ENCODE measurements around the gene OR5H1. TPM values are rescaled to one million over a fixed set of nuclear protein-coding genes. Genes with fewer than 3 reads are reported as not detected.
"Not testable (repeated sequence)": the region's sequence is repeated elsewhere in the genome, so short reads cannot be mapped to it uniquely, and the experiment has no call there.

Gene OR5H1
- total RNA-seq, 2 donors from 2014 or later: not detected

DNA sequence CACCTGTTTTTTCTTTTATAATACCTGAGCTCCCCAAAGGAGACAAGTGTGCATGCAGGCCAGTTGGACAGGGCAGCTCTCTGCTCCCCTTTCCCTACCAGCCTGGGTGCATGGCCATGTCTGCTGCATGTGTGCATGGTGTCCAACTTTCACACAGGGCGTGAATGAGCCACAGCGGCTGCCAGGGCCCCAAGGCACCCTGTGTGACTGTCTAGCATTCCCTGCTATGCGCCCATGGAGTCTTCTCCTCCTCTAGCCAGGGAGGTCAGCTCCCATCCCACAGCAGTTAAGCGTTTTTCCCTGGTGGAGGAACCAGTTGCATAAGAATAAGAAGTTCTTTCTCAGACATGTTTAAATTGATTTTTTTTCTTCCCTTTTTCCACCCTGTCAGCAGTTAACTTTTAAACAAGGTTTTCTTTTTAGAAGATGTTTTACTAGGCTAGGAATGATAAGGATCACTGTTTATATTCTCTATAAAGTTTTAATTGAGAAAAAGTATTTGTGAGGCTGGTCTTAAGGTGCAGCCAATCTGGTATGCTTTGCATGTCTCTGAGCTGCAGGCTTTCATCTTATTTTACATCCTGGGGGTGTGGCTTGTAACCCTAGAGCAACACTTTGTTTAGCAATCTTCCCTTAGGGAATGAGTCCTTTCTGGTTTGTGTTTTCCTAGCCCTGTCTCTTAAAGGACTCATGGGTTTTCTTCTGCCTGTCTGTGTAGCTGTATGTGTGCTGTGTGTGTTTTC lies 20.5 kb upstream of the OR5H1 start:
- H3K9me3 ChIP-seq: no peaks in the 10 kb centered on the region
- DNase-seq (ENCODE audit: low spot score) (no peak), ATAC-seq (ENCODE audit: insufficient number of reproducible peaks, low FRiP score, low read depth) (no peak)
- H3K4me1 ChIP-seq (ENCODE audit: control insufficient read depth in 1 of 2, low read depth in 2 of 2): no peaks in the 10 kb centered on the region
- H3K27ac ChIP-seq: no peak overlapping the region
- no peaks in the 10 kb centered on the region for H3K36me3 ChIP-seq
- TF ChIP-seq, protein P1, sequence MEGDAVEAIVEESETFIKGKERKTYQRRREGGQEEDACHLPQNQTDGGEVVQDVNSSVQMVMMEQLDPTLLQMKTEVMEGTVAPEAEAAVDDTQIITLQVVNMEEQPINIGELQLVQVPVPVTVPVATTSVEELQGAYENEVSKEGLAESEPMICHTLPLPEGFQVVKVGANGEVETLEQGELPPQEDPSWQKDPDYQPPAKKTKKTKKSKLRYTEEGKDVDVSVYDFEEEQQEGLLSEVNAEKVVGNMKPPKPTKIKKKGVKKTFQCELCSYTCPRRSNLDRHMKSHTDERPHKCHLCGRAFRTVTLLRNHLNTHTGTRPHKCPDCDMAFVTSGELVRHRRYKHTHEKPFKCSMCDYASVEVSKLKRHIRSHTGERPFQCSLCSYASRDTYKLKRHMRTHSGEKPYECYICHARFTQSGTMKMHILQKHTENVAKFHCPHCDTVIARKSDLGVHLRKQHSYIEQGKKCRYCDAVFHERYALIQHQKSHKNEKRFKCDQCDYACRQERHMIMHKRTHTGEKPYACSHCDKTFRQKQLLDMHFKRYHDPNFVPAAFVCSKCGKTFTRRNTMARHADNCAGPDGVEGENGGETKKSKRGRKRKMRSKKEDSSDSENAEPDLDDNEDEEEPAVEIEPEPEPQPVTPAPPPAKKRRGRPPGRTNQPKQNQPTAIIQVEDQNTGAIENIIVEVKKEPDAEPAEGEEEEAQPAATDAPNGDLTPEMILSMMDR (IDR thresholded peaks at IDR 0.05): no peak
- no peaks in the 10 kb centered on the region for H3K27me3 ChIP-seq (replicated peaks; ENCODE audit: insufficient read depth)
- H3K4me3 ChIP-seq: no peak overlapping the region

DNA sequence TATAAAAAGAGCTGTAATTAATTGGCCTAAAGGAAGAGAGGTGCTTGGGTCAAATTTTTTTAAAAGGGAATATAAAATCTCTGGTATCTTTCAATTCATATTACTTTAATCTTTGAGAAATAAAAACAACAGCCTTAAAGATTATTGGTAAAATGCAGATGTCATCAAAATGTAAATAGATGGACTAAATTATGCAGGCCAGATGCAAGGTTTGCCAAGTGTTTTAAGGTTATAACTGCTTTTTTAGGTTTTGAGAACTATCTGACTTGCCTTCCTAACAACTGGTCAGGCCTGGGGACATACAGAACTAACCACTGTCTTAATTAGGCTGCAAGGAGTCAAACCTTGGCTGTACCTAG lies 20.0 kb upstream of the OR5H1 start:
- no peaks in the 10 kb centered on the region for H3K9me3 ChIP-seq

DNA sequence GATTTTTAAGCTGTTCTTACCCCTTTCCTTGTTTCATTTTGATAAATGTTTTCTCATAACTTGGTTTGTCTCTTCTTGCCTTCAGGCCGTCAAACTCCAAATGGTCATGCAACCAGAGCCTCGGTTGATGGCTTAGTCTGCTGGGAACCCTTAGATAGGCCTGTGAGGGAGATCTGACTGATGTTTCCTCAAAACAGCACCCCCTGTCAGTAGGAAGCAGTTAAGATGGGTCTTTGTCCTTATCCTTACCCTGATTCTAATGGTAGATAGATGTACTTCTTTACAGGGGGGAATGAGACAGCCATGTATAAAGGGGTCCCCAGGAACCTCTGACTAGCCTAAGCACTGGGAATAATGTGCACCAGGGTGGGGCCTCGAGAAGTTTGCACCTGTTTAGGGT lies 16.3 kb upstream of the OR5H1 start:
- DNase-seq (ENCODE audit: low spot score): no peak
- Histone ChIP-seq H3K4me3 (no peak overlapping the region), H3K36me3 (no peaks in the 10 kb centered on the region), H3K27ac (no peak overlapping the region), H3K4me1 (ENCODE audit: control insufficient read depth in 1 of 2, low read depth in 2 of 2) (no peaks in the 10 kb centered on the region), H3K9me3 (peaks cover 2% of the 10 kb centered on the region), H3K27me3 (replicated peaks; ENCODE audit: insufficient read depth) (no peaks in the 10 kb centered on the region)
- ATAC-seq (ENCODE audit: insufficient number of reproducible peaks, low FRiP score, low read depth): no peak
- TF ChIP-seq, protein P1 (IDR thresholded peaks at IDR 0.05): no peak

More for the DNA sequence above, 20.0 kb upstream of the OR5H1 start:
- H3K4me3 ChIP-seq: no peak overlapping the region
- no peak overlapping the region for H3K27ac ChIP-seq
- no peak for ATAC-seq (ENCODE audit: insufficient number of reproducible peaks, low FRiP score, low read depth)
- no peak for DNase-seq (ENCODE audit: low spot score)
- no peaks in the 10 kb centered on the region for H3K4me1 ChIP-seq (ENCODE audit: control insufficient read depth in 1 of 2, low read depth in 2 of 2)
- TF ChIP-seq, protein P1 (IDR thresholded peaks at IDR 0.05): no peak
- H3K36me3 ChIP-seq: no peaks in the 10 kb centered on the region
- no peaks in the 10 kb centered on the region for H3K27me3 ChIP-seq (replicated peaks; ENCODE audit: insufficient read depth)

DNA sequence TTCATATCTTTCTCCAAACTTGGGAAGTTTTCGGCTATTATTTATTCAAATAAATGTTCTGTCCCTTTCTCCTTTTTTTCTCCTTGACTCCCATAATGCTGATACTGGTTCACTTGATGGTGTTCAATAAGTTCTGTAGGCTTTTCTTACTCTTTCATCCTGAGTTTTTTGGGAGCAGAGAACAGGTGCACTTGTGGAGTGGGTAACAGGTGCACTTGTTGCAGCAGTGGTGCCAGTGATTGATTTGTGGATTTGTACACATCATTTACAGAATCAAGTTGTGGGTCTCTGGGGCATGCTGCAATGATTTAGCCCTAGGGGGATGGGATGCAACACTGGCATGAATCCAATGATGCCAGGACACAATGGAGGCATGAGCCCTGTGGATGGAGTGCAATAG lies 14.8 kb upstream of the OR5H1 start:
- H3K27me3 ChIP-seq (replicated peaks; ENCODE audit: insufficient read depth): no peaks in the 10 kb centered on the region
- no peak for ATAC-seq (ENCODE audit: insufficient number of reproducible peaks, low FRiP score, low read depth)
- DNase-seq (ENCODE audit: low spot score): no peak
- no peaks in the 10 kb centered on the region for H3K4me1 ChIP-seq (ENCODE audit: control insufficient read depth in 1 of 2, low read depth in 2 of 2)
- peaks cover 2% of the 10 kb centered on the region for H3K9me3 ChIP-seq
- H3K36me3 ChIP-seq: no peaks in the 10 kb centered on the region
- H3K27ac ChIP-seq: no peak overlapping the region
- no peak overlapping the region for H3K4me3 ChIP-seq
- TF ChIP-seq, protein P1 (IDR thresholded peaks at IDR 0.05): no peak

DNA sequence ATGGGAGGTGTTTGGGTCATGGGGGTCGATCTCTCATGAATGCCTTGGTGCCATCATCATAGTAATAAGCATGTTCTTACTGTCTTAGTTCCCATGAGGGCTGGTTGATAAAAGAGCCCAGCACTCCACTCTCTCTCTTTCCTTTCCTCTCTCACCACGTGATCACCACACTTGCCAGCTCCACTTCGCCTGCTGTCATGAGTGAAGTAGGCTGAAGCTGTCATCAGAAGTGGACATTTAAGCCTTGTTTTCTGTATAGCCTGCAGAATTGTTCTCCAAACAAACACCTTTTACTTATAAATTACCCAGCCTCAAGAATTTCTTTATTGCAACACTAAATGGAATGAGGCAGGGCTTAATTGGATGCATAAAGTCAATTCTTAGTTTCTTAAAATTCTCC lies 6.1 kb downstream of the OR5H1 start:
- H3K27ac ChIP-seq: no peak overlapping the region
- ATAC-seq (ENCODE audit: insufficient number of reproducible peaks, low FRiP score, low read depth) (no peak), DNase-seq (ENCODE audit: low spot score) (no peak)
- no peaks in the 10 kb centered on the region for H3K9me3 ChIP-seq
- H3K4me1 ChIP-seq (ENCODE audit: control insufficient read depth in 1 of 2, low read depth in 2 of 2): no peaks in the 10 kb centered on the region
- TF ChIP-seq, protein P1 (IDR thresholded peaks at IDR 0.05): no peak
- H3K27me3 ChIP-seq (replicated peaks; ENCODE audit: insufficient read depth): no peaks in the 10 kb centered on the region
- H3K4me3 ChIP-seq: no peak overlapping the region
- H3K36me3 ChIP-seq: no peaks in the 10 kb centered on the region

DNA sequence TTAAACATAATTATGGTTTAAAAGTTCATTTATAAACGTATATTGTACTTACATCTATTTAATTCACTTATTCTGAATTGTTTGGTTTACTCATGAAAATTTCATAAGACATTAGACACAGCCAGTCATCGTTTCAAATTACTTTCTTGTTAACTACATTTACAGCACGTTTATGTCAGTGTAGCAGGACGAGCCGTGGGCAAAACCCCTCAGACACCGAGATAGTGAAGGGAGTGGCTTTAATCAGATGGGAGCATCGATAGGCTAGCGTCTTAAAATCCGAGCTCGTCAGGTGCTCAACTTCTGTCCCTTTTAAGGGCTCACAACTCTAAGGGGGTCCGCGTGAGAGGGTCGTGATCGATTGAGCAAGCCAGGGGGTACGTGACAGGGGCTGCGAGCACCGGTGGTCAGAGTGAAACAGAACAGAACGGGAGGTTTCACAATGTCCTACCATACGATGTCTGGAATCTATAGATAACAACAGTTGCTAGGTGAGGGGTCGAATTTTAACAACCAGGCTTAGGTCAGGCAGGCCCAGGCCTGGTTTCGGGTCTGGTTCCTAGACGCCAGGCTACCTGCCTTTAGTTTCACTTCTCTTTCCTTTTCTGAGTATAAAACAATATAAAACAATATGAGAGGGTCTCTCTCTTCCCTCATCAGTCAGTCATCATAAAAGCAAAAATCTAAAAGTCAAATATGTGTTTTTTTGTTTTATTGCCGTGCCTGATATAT lies 7.5 kb downstream of the OR5H1 start:
- not testable (repeated sequence) for H3K4me1 ChIP-seq (ENCODE audit: control insufficient read depth in 1 of 2, low read depth in 2 of 2); H3K9me3 ChIP-seq; H3K4me3 ChIP-seq; ATAC-seq (ENCODE audit: insufficient number of reproducible peaks, low FRiP score, low read depth); H3K27ac ChIP-seq; H3K36me3 ChIP-seq; DNase-seq (ENCODE audit: low spot score); H3K27me3 ChIP-seq (replicated peaks; ENCODE audit: insufficient read depth)

Measured in thoracic aorta (tissue), 2 donors.